ENCODE data around the gene LRRC55.
"Not testable (repeated sequence)": the region's sequence is repeated elsewhere in the genome, so short reads cannot be mapped to it uniquely, and the experiment has no call there.

LRRC55 gene

DNA sequence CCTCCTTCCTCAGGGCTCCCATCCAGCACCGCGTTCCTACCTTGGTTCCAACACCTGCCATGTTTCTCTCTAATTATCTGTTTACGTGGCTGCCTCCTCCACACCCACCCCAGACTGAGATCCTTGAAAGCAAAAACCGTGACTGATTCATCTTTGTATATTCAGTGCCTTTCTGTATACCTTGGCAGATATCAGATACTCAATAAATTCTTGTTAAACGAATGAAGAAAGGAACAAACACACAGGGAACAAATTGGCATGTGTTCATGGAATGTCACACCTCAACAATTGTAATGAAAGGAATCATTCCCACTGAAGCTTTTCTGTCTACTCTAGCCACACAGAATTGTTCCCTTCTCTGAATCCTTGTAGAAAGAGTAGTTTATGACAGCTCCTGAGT, 20.4 kb upstream of the LRRC55 start:
- WGBS (ENCODE audit: insufficient coverage, insufficient read length), result no CpG with 5 or more reads among the region's 5 CpGs
- DNase-seq (ENCODE audit: low read depth, low spot score), result no peak
- Histone ChIP-seq H3K36me3 (ENCODE audit: control insufficient read depth, insufficient read depth, low read length) (no peaks in the 10 kb centered on the region), H3K4me3 (ENCODE audit: low read length) (no peak overlapping the region), H3K27me3 (ENCODE audit: control insufficient read depth, insufficient read depth, low read length) (no peaks in the 10 kb centered on the region), H3K27ac (ENCODE audit: low read length) (no peak overlapping the region), H3K4me1 (ENCODE audit: control insufficient read depth, insufficient read depth, low read length) (peaks cover 2% of the 10 kb centered on the region; the same call in 1 of the 2 replicates), H3K9me3 (ENCODE audit: control insufficient read depth, insufficient read depth, low read length) (no peaks in the 10 kb centered on the region)

DNA sequence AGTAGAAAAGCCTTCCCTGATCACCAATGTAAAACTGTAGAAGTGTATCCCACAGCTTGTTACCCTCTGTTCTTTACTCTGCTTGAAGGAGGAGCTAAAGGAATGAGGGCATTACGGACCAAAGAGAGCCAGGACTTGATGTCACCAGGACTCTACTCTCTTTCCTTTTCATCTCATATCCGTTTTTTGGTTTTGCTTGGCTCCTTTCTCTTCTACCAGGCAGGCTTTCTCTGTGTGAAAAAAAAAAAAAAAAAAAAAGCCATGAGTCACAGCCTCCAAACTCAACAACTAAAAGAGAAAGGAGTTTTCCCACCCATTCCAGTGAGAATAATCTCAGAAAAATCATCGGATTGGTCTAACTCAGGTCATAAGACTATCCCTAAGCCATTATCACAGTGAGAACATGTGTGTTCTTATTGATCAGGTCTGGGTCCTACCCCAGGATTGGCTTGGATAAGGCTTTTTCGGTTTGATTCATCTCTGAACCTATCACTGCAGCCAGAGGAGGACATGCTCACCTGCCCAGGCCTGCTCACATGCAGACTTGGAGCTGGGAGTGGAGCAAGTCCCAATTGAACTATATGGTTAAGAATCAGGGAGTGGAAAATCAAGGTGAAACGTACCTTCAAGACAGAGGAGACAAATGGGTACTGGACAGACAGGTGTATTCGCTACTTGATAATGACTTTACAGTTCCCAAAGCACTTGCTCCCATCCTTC, 19.4 kb upstream of the LRRC55 start:
- H3K4me3 ChIP-seq (ENCODE audit: low read length), result no peak overlapping the region
- no peaks in the 10 kb centered on the region for H3K9me3 ChIP-seq (ENCODE audit: control insufficient read depth, insufficient read depth, low read length)
- H3K4me1 ChIP-seq (ENCODE audit: control insufficient read depth, insufficient read depth, low read length), result no peaks in the 10 kb centered on the region
- WGBS (ENCODE audit: insufficient coverage, insufficient read length), result no CpG with 5 or more reads among the region's 6 CpGs
- no peaks in the 10 kb centered on the region for H3K27me3 ChIP-seq (ENCODE audit: control insufficient read depth, insufficient read depth, low read length)
- no peaks in the 10 kb centered on the region for H3K36me3 ChIP-seq (ENCODE audit: control insufficient read depth, insufficient read depth, low read length)
- no peak for DNase-seq (ENCODE audit: low read depth, low spot score)
- H3K27ac ChIP-seq (ENCODE audit: low read length), result no peak overlapping the region

DNA sequence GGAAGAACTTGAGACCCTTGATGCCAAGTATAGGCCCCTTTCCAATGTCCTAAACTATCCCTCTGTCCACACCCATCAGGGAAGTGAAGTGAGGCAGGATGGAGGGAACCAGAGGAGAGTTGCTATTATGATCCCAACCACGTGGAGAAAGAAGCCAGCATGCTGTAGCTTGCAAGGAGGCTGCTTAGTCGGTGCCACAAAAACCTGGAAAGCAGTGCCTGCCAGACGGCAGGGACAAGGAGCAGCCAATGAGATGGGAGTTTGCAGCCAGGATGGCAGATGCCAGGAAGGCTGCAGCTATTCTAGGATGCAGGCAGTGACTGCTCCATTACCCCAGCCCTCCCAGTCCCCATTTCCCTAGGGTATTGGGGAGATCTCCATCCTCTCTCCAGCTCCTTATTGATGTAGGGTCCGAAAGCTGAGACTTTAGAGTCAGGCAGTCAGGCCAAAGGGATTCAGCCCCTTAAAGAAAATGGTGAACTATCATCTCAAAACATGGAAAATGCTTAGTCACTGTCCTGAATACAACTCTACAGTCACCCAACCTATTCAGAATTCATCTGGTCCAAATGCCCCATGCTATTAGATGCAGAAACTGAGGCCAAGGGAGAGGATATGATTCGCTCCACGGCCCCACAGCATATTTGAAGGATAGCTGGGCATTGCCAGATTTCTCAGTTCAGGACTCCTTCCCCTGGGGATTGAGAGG, 18.4 kb upstream of the LRRC55 start:
- WGBS (ENCODE audit: insufficient coverage, insufficient read length), result no CpG with 5 or more reads among the region's 6 CpGs
- Histone ChIP-seq H3K36me3 (ENCODE audit: control insufficient read depth, insufficient read depth, low read length) (no peaks in the 10 kb centered on the region), H3K27me3 (ENCODE audit: control insufficient read depth, insufficient read depth, low read length) (no peaks in the 10 kb centered on the region)

DNA sequence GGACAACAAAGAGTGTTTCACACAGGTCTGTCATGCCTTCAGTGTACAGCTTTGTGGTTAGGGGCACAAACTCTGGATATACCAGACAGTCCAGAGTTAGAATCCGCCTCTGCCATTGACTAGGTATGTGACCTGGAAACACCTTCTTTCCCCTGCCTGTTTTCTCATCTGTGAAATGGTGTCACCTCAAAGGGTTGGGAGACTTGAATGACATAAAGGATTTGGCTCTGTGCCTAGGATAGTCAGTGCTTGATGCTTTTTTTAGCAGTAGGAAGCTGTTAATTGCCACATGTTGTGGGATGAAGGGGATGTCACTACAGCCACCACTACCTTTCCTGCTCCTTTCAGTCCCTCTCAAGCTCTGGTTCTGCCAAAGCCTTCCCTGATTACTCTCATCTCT, 17.4 kb upstream of the LRRC55 start:
- Histone ChIP-seq H3K9me3 (ENCODE audit: control insufficient read depth, insufficient read depth, low read length) (no peaks in the 10 kb centered on the region), H3K27me3 (ENCODE audit: control insufficient read depth, insufficient read depth, low read length) (no peaks in the 10 kb centered on the region), H3K27ac (ENCODE audit: low read length) (no peak overlapping the region), H3K4me1 (ENCODE audit: control insufficient read depth, insufficient read depth, low read length) (no peaks in the 10 kb centered on the region), H3K4me3 (ENCODE audit: low read length) (no peak overlapping the region), H3K36me3 (ENCODE audit: control insufficient read depth, insufficient read depth, low read length) (no peaks in the 10 kb centered on the region)
- WGBS (ENCODE audit: insufficient coverage, insufficient read length), result no CpG with 5 or more reads among the region's 1 CpG
- no peak for DNase-seq (ENCODE audit: low read depth, low spot score)

More for the DNA sequence above, 18.4 kb upstream of the LRRC55 start:
- DNase-seq (ENCODE audit: low read depth, low spot score), result no peak
- Histone ChIP-seq H3K9me3 (ENCODE audit: control insufficient read depth, insufficient read depth, low read length) (no peaks in the 10 kb centered on the region), H3K4me3 (ENCODE audit: low read length) (no peak overlapping the region; the same call in 1 of the 2 replicates), H3K27ac (ENCODE audit: low read length) (no peak overlapping the region), H3K4me1 (ENCODE audit: control insufficient read depth, insufficient read depth, low read length) (no peaks in the 10 kb centered on the region)

DNA sequence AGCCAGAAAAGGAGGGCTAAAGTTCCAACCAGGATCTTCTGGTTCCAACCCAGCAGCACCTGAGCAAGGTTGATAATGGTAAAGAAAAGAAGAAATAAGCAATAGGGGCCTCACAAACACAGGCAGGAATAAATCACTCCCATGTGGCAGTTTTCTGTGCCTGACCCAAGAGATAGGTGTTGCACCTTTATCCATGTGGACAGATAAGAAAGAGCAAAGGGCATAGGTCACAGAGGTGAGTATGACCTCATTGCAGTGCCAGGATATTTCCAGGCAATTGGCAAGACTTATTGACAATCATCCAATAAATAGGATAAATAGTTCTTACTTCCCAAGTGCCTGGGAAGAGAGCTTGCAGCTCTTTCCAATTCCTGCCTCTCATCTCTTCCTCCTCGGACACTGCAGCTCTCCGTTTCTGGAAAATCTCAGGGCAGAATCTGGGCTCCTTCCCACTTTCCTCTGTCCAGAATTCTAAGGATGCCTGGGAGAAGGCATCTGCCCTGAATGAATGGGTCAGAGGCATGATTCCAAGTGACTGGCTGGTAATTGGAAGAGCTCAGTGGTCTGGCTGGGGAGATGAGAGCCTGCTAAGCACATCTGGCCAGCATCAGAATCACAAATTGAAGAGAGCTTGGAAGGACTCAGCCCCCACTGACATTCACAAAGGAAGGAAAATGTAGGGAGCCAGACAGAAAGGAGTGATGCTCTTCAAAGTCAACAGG, 14.5 kb upstream of the LRRC55 start:
- Histone ChIP-seq H3K27me3 (ENCODE audit: control insufficient read depth, insufficient read depth, low read length) (no peaks in the 10 kb centered on the region), H3K4me1 (ENCODE audit: control insufficient read depth, insufficient read depth, low read length) (no peaks in the 10 kb centered on the region), H3K27ac (ENCODE audit: low read length) (no peak overlapping the region), H3K36me3 (ENCODE audit: control insufficient read depth, insufficient read depth, low read length) (no peaks in the 10 kb centered on the region), H3K9me3 (ENCODE audit: control insufficient read depth, insufficient read depth, low read length) (no peaks in the 10 kb centered on the region), H3K4me3 (ENCODE audit: low read length) (no peak overlapping the region)
- WGBS (ENCODE audit: insufficient coverage, insufficient read length), result no CpG with 5 or more reads among the region's 2 CpGs
- no peak for DNase-seq (ENCODE audit: low read depth, low spot score)

DNA sequence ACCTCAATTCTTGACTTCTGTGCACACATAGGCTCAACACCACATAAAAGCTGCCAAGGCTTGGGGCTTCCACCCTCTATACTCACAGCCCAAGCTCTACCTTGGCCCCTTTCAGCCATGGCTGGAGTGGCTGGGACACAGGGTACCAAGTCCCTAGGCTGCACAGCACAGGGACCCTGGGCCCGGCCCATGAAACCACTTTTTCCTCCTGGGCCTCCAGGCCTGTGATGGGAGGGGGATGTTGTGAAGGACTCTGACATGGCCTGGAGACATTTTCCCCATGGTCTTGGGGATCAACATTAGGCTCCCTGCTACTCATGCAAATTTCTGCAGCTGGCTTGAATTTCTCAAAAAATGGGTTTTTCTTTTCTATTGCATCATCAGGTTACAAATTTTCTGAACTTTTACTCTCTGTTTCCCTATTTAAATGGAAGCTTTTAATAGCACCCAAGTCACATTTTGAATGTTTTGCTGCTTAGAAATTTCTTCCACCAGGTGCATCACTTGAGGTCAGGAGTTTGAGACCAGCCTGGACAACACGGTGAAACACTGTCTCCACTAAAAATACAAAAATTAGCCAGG, 11.9 kb upstream of the LRRC55 start:
- H3K4me3 ChIP-seq (ENCODE audit: low read length); H3K36me3 ChIP-seq (ENCODE audit: control insufficient read depth, insufficient read depth, low read length); H3K27me3 ChIP-seq (ENCODE audit: control insufficient read depth, insufficient read depth, low read length); DNase-seq (ENCODE audit: low read depth, low spot score); H3K4me1 ChIP-seq (ENCODE audit: control insufficient read depth, insufficient read depth, low read length); H3K9me3 ChIP-seq (ENCODE audit: control insufficient read depth, insufficient read depth, low read length); H3K27ac ChIP-seq (ENCODE audit: low read length): not testable (repeated sequence)
- no CpG with 5 or more reads among the region's 2 CpGs for WGBS (ENCODE audit: insufficient coverage, insufficient read length)

DNA sequence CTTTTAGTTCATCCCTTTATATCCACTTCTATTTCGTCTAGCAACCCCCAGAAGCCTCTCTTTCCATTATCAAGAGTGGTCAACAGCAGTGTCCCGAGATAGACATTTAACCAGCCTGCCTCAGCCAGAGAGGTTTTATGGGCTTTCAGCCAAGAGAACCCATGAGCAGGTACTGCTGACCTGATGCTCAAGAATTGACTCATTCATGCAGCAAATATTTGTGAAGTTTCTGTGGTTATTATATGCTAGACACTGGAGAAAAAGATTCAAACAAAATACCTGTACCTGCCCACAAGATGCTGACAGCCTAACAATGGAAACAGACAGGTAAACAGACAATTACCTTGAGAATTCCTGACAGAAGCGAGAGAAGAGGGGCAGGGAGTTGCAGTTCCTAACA, 9.7 kb upstream of the LRRC55 start:
- H3K9me3 ChIP-seq (ENCODE audit: control insufficient read depth, insufficient read depth, low read length), result no peaks in the 10 kb centered on the region
- H3K4me1 ChIP-seq (ENCODE audit: control insufficient read depth, insufficient read depth, low read length), result no peaks in the 10 kb centered on the region
- no peak overlapping the region for H3K27ac ChIP-seq (ENCODE audit: low read length)
- no CpG with 5 or more reads among the region's 3 CpGs for WGBS (ENCODE audit: insufficient coverage, insufficient read length)
- DNase-seq (ENCODE audit: low read depth, low spot score), result no peak
- no peaks in the 10 kb centered on the region for H3K36me3 ChIP-seq (ENCODE audit: control insufficient read depth, insufficient read depth, low read length)
- no peak overlapping the region for H3K4me3 ChIP-seq (ENCODE audit: low read length)
- H3K27me3 ChIP-seq (ENCODE audit: control insufficient read depth, insufficient read depth, low read length), result no peaks in the 10 kb centered on the region

DNA sequence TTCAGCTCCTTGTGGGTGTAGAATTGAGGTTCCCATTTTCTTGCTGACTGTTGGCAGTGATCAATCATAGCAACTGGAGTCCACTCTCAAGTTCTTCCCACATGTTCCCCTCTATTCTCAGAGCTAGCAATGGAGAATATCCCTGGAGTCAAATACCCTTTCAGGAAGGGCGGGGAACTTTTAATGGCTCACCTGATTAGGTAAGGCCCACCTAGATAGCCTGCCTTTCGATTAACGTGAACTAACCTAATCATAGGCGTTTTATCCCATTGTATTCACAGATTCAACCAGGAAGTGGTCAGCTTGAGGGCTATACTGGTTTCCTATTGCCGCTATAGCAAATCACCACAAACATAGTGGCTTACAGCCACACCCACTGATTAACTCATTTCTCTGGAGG, 7.1 kb upstream of the LRRC55 start:
- no peak overlapping the region for H3K4me3 ChIP-seq (ENCODE audit: low read length)
- no peaks in the 10 kb centered on the region for H3K9me3 ChIP-seq (ENCODE audit: control insufficient read depth, insufficient read depth, low read length)
- no CpG with 5 or more reads among the region's 5 CpGs for WGBS (ENCODE audit: insufficient coverage, insufficient read length)
- H3K27ac ChIP-seq (ENCODE audit: low read length), result no peak overlapping the region
- DNase-seq (ENCODE audit: low read depth, low spot score), result no peak
- H3K27me3 ChIP-seq (ENCODE audit: control insufficient read depth, insufficient read depth, low read length), result no peaks in the 10 kb centered on the region; the same call in 1 of the 2 replicates
- no peaks in the 10 kb centered on the region for H3K36me3 ChIP-seq (ENCODE audit: control insufficient read depth, insufficient read depth, low read length)
- no peaks in the 10 kb centered on the region; the same call in 1 of the 2 replicates for H3K4me1 ChIP-seq (ENCODE audit: control insufficient read depth, insufficient read depth, low read length)

DNA sequence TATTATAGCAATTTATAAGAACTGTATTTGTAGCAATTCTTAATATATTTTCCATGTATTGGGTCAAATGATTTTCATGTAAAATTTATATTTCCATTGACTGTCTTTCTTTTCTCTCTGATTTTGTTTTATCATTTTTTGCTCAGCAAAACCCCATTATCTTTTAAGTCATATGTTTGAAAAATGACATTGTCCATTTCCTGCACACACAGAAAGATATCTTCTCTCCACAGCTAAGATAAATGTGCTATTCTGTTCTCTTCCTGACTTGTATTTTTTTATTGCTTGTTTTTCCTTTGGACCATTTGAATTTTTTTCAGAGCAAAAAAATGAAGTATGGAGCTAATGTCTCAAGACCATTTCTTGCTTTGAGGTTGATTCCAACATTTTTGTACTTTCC, 6.3 kb upstream of the LRRC55 start:
- no peak for DNase-seq (ENCODE audit: low read depth, low spot score)
- Histone ChIP-seq H3K27ac (ENCODE audit: low read length) (no peak overlapping the region), H3K4me3 (ENCODE audit: low read length) (no peak overlapping the region), H3K27me3 (ENCODE audit: control insufficient read depth, insufficient read depth, low read length) (no peaks in the 10 kb centered on the region; the same call in 1 of the 2 replicates), H3K36me3 (ENCODE audit: control insufficient read depth, insufficient read depth, low read length) (no peaks in the 10 kb centered on the region), H3K4me1 (ENCODE audit: control insufficient read depth, insufficient read depth, low read length) (no peaks in the 10 kb centered on the region; the same call in 1 of the 2 replicates), H3K9me3 (ENCODE audit: control insufficient read depth, insufficient read depth, low read length) (no peaks in the 10 kb centered on the region)

DNA sequence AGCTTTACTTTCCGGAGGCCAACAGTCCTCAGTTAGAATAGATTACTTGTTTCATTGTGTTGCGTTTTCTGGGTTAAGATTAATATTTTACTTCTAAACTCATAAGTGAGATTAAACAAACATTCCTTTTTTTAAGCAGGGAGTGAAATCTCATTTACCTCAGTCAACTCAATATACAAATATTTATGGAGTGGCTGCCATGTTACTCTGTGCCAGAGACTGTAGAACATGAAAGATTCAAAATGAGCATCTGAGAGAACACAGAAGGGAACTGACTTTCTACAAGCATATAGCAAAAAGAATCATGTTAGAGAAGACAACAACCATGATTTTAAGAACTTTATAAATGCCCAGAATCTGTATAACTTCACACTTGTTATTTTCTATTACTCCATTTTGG, 3.4 kb upstream of the LRRC55 start:
- Histone ChIP-seq H3K36me3 (ENCODE audit: control insufficient read depth, insufficient read depth, low read length) (no peaks in the 10 kb centered on the region; the same call in 1 of the 2 replicates), H3K27ac (ENCODE audit: low read length) (no peak overlapping the region), H3K4me3 (ENCODE audit: low read length) (no peak overlapping the region), H3K9me3 (ENCODE audit: control insufficient read depth, insufficient read depth, low read length) (no peaks in the 10 kb centered on the region), H3K4me1 (ENCODE audit: control insufficient read depth, insufficient read depth, low read length) (peaks cover 2% of the 10 kb centered on the region; the same call in 1 of the 2 replicates), H3K27me3 (ENCODE audit: control insufficient read depth, insufficient read depth, low read length) (peaks cover 3% of the 10 kb centered on the region; the same call in 1 of the 2 replicates)
- no peak for DNase-seq (ENCODE audit: low read depth, low spot score)
- no CpG with 5 or more reads among the region's 2 CpGs for WGBS (ENCODE audit: insufficient coverage, insufficient read length)

Data from iPS DF 6.9 (cell line).